ENCODE measurements around the gene ANGPTL8. TPM values are rescaled to one million over a fixed set of nuclear protein-coding genes. Genes with fewer than 3 reads are reported as not detected.

ANGPTL8 gene
- polyA plus RNA-seq, 3 donors = 7.4 to 108 (median 16.9) TPM

- WGBS, 3 donors = 64 to 68% (median 68%) methylated on average over 2 of the region's 2 CpGs
- H3K27ac ChIP-seq (ENCODE audit: low read depth, low read length) = no peak overlapping the region
Observed at GRCh38 chr19:11273296-11273695, 33.9 kb downstream of the ANGPTL8 start.

GRCh38 chr19:11273989-11274388, 34.6 kb downstream of the ANGPTL8 start:
- WGBS, 3 donors = 76 to 85% (median 82%) methylated on average over 5 of the region's 5 CpGs
- H3K27ac ChIP-seq (ENCODE audit: low read depth, low read length) = no peak overlapping the region

DNA sequence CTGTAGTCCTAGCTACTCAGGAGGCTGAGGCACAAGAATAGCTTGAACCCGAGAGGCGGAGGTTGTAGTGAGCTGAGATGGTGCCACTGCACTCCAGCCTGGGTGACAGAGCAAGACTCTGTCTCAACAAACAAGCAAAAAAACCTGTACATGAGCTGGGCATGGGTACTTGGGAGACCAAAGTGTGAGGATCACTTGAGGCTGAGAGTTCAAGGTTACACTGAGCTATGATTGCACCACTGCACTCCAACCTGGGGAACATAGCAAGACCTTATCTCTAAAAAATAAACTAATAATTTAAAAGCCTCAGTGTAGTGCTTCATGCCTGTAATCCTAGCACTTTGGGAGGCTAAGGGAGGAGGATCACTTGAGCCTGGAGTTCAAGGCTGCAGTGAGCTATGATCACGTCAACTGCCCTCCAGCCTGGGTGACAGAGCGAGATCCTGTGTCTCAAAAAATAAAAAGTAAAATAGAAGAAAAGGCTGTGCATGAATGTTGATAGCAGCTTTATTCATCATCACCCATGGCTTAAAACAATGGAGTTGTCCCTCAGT, 35.2 kb downstream of the ANGPTL8 start:
- WGBS, 3 donors = 70 to 72% (median 71%) methylated on average over 4 of the region's 4 CpGs

GRCh38 chr19:11278670-11279069, 39.3 kb downstream of the ANGPTL8 start:
- 28 to 46% (median 34%) methylated on average over 5 to 6 of the region's 6 CpGs for WGBS, 3 donors
- H3K27ac ChIP-seq (ENCODE audit: low read depth, low read length) = no peak overlapping the region

More for the DNA sequence above, 35.2 kb downstream of the ANGPTL8 start:
- no peak overlapping the region for H3K27ac ChIP-seq (ENCODE audit: low read depth, low read length)

DNA sequence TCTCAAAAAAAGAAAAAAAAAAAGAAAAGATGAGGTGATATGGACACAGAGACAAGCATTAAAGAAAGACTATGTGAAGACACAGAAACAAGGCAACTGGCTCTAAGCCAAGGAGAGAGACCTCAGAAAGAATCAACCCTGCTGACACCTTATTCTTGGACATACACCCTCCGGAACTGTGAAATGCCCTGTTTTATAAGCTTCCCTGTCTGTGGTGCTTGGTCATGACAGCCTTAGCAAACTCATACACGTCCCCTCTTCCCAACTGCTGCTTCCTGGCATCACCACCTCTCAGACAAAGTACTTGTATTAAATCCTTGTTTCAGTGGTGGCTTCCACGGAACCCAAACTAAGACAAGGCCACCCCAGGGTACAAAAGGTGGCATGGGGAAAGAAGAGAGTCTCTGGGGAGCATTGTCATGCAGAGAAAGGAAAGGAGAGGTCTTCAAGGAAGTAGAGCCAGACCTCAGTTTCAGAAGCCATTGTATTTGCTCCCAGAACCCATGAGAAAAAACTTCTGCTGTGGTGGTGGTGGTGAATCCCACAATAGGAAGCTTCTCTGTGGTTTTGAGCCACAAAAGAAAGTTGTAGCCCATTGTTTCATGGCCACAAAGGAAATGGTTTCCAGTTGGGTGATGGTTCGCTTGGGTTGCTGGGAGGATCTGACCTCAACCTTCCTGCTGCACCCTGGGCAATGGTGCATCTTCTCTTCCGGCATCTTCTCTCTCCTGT, 40.3 kb downstream of the ANGPTL8 start:
- H3K27ac ChIP-seq (ENCODE audit: low read depth, low read length) = no peak overlapping the region
- WGBS, 3 donors = 52 to 68% (median 57%) methylated on average over 5 of the region's 5 CpGs

- 71 to 77% (median 76%) methylated on average over 11 of the region's 11 CpGs for WGBS, 3 donors
Observed at GRCh38 chr19:11281356-11282049, 42.1 kb downstream of the ANGPTL8 start.

DNA sequence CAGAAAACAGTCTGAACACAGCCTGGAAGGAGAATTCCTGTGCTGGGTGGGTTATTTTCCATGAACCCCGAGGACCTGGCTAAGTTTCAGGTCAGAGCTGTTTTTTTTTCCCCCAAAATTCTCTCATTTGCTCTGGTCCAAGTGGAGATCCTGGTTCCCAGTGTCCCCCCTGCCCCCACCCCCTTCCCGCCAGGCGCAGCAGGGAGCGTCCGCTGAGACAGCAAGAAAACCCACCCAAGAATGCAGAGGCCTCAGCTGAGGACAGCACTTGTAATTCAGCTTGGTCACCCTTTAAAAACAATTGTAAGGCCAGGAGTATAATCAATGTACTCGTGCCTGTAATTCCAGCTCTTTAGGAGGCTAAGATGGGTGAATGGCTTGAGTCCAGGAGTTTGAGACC, 45.1 kb downstream of the ANGPTL8 start:
- no peak overlapping the region for H3K27ac ChIP-seq (ENCODE audit: low read depth, low read length)
- 72 to 76% (median 74%) methylated on average over 6 of the region's 6 CpGs for WGBS, 3 donors

More at GRCh38 chr19:11281356-11282049, 42.1 kb downstream of the ANGPTL8 start:
- H3K27ac ChIP-seq (ENCODE audit: low read depth, low read length) = no peak overlapping the region

DNA sequence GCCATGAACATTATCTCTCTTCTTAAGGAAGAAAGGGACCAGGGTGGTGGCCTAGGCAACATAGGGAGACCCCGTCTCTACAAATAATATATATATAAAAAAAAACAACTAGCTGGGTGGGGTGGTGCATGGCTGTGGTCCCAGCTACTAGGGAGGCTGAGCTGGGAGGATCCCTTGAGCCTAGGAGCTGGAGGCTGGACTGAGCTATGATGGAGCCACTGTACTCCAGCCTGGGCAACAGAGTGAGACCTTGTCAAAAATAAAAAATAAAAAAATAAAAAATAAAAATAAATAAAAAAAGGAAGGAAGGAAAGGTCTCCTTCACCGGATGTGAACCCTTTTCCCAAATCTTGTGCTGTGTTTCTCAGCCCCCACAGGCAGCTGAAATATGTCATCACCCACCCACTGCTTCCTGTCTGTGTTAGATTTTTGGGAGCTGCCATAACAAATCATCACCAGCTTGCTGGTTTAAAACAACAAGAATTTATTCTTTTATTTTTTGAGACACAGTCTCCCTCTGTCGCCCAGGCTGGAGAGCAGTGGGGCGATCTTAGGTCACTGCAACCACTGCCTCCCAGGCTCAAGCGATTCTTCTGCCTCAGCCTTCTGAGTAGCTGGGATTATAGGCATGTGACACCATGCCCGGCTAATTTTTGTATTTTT, 47.0 kb downstream of the ANGPTL8 start:
- no peak overlapping the region for H3K27ac ChIP-seq (ENCODE audit: low read depth, low read length)
- WGBS, 3 donors = 33 to 75% (median 41%) methylated on average over 6 of the region's 6 CpGs

GRCh38 chr19:11288349-11288748, 48.9 kb downstream of the ANGPTL8 start:
- H3K27ac ChIP-seq (ENCODE audit: low read depth, low read length) = no peak overlapping the region
- 66 to 80% (median 71%) methylated on average over 7 of the region's 7 CpGs for WGBS, 3 donors

GRCh38 chr19:11290256-11290655, 50.8 kb downstream of the ANGPTL8 start:
- H3K27ac ChIP-seq (ENCODE audit: low read depth, low read length) = no peak overlapping the region
- 80 to 91% (median 85%) methylated on average over 4 of the region's 4 CpGs for WGBS, 3 donors

- 93 to 94% (median 94%) methylated on average over 7 of the region's 7 CpGs for WGBS, 3 donors
- no peak overlapping the region for H3K27ac ChIP-seq (ENCODE audit: low read depth, low read length)
Observed at GRCh38 chr19:11291415-11291814, 52.0 kb downstream of the ANGPTL8 start.

Other genes with a start within 250 kb of the ANGPTL8 start
- 100 to 1,000 TPM in 1 of 3 donors, 10 to 100 TPM in 2; 17.5 to 247 (median 49.3) TPM for gene LDLR, start 150.2 kb upstream of the ANGPTL8 start, polyA plus RNA-seq
- 1 to 10 TPM in 1 of 3 donors, under 1 TPM in 2; 0.17 to 2.4 (median 0.30) TPM for gene SPC24, start 83.8 kb upstream of the ANGPTL8 start, polyA plus RNA-seq
- 100 to 1,000 TPM in 2 of 3 donors, 10 to 100 TPM in 1; 34.3 to 583 (median 148) TPM for gene KANK2, start 42.1 kb upstream of the ANGPTL8 start, polyA plus RNA-seq
- 100 to 1,000 TPM in 1 of 3 donors, 10 to 100 TPM in 2; 16.2 to 190 (median 57.8) TPM for gene DOCK6, start 22.9 kb downstream of the ANGPTL8 start, polyA plus RNA-seq
- not detected for gene TSPAN16, start 56.5 kb downstream of the ANGPTL8 start, polyA plus RNA-seq
- 10 to 100 TPM in 2 of 3 donors, 1 to 10 TPM in 1; 4.6 to 29.6 (median 10.3) TPM for gene RAB3D, start 100.0 kb downstream of the ANGPTL8 start, polyA plus RNA-seq
- gene TMEM205, start 106.6 kb downstream of the ANGPTL8 start, polyA plus RNA-seq = 10 to 100 TPM; 61.4 to 97.8 (median 69.7) TPM
- gene CCDC159, start 106.9 kb downstream of the ANGPTL8 start, polyA plus RNA-seq = 10 to 100 TPM; 15.8 to 43.5 (median 20.9) TPM
- gene PLPPR2, start 115.8 kb downstream of the ANGPTL8 start, polyA plus RNA-seq = 10 to 100 TPM in 2 of 3 donors, 1 to 10 TPM in 1; 5.9 to 18.3 (median 17.9) TPM
- 1 to 10 TPM; 1.4 to 2.4 (median 2.1) TPM for gene SWSAP1, start 135.0 kb downstream of the ANGPTL8 start, polyA plus RNA-seq
- gene EPOR, start 144.7 kb downstream of the ANGPTL8 start, polyA plus RNA-seq = 10 to 100 TPM in 1 of 3 donors, 1 to 10 TPM in 2; 8.0 to 10.5 (median 8.7) TPM
- gene RGL3, start 179.7 kb downstream of the ANGPTL8 start, polyA plus RNA-seq = 10 to 100 TPM; 12.9 to 30.4 (median 23.6) TPM
- gene ODAD3, start 195.5 kb downstream of the ANGPTL8 start, polyA plus RNA-seq = under 1 TPM in 2 of 3 donors, not detected in 1; 0.15 to 0.30 TPM
- gene PRKCSH, start 196.0 kb downstream of the ANGPTL8 start, polyA plus RNA-seq = 100 to 1,000 TPM; 111 to 154 (median 149) TPM
- gene ELAVL3, start 241.4 kb downstream of the ANGPTL8 start, polyA plus RNA-seq = under 1 TPM in 1 of 3 donors, not detected in 2; 0.03 TPM